ENCODE measurements around the gene SPRED2. TPM values are rescaled to one million over a fixed set of nuclear protein-coding genes. Genes with fewer than 3 reads are reported as not detected.

The SPRED2 gene
- total RNA-seq, 4 donors from 2014 or later = 15.6 to 63.0 (median 44.8) TPM

GRCh38 chr2:65268957-65269356 lies 163.4 kb downstream of the SPRED2 start:
- no peaks in the 10 kb centered on the region for H3K27me3 ChIP-seq
- H3K36me3 ChIP-seq = no peaks in the 10 kb centered on the region
- H3K4me3 ChIP-seq = no peak overlapping the region
- no peaks in the 10 kb centered on the region for H3K9me3 ChIP-seq
- intact Hi-C loops (cut with DNase I; ENCODE audit: low total_unique reads) = loop anchor here (5.0 kb wide), 1 partner anchor 298 kb away; no protein-coding TSS in a partner anchor
- no peak for DNase-seq
- no peaks in the 10 kb centered on the region for H3K4me1 ChIP-seq
- no peak overlapping the region for H3K27ac ChIP-seq
- TF ChIP-seq CTCF (IDR thresholded peaks at IDR 0.05) (no peak), POLR2A (IDR thresholded peaks at IDR 0.05) (no peak)

- Histone ChIP-seq H3K27ac (no peak overlapping the region), H3K36me3 (no peaks in the 10 kb centered on the region)
- TF ChIP-seq POLR2A (IDR thresholded peaks at IDR 0.05) (no peak), CTCF (IDR thresholded peaks at IDR 0.05) (no peak)
Observed at GRCh38 chr2:65267008-65267407, 165.4 kb downstream of the SPRED2 start.

GRCh38 chr2:65265671-65266045 lies 166.7 kb downstream of the SPRED2 start:
- H3K9me3 ChIP-seq = no peaks in the 10 kb centered on the region
- H3K4me1 ChIP-seq = no peaks in the 10 kb centered on the region
- H3K27me3 ChIP-seq = no peaks in the 10 kb centered on the region
- DNase-seq = no peak
- TF ChIP-seq POLR2A (IDR thresholded peaks at IDR 0.05) = no peak
- no peak for TF ChIP-seq CTCF (IDR thresholded peaks at IDR 0.05)
- H3K4me3 ChIP-seq = no peak overlapping the region
- H3K36me3 ChIP-seq = no peaks in the 10 kb centered on the region
- no peak overlapping the region for H3K27ac ChIP-seq
- intact Hi-C loops (cut with DNase I; ENCODE audit: low total_unique reads) = loop anchor here (5.0 kb wide), 1 partner anchor 302 kb away; no protein-coding TSS in a partner anchor

More at GRCh38 chr2:65267008-65267407, 165.4 kb downstream of the SPRED2 start:
- H3K4me1 ChIP-seq = no peaks in the 10 kb centered on the region
- no peaks in the 10 kb centered on the region for H3K27me3 ChIP-seq
- no peaks in the 10 kb centered on the region for H3K9me3 ChIP-seq
- H3K4me3 ChIP-seq = no peak overlapping the region
- DNase-seq = no peak
- intact Hi-C loops (cut with DNase I; ENCODE audit: low total_unique reads) = loop anchor here (5.0 kb wide), 1 partner anchor 300 kb away; no protein-coding TSS in a partner anchor

GRCh38 chr2:65264821-65265670 lies 167.4 kb downstream of the SPRED2 start:
- H3K27ac ChIP-seq = no peak overlapping the region
- TF ChIP-seq CTCF (IDR thresholded peaks at IDR 0.05) (peak; percentile 64 to 84 (median 78)), POLR2A (IDR thresholded peaks at IDR 0.05) (no peak)
- H3K9me3 ChIP-seq = no peaks in the 10 kb centered on the region
- peak in 1 of 2 donors; percentile 51 for DNase-seq
- no peaks in the 10 kb centered on the region for H3K36me3 ChIP-seq
- H3K4me1 ChIP-seq = no peaks in the 10 kb centered on the region
- no peaks in the 10 kb centered on the region for H3K27me3 ChIP-seq
- intact Hi-C loops (cut with DNase I; ENCODE audit: low total_unique reads) = loop anchor here (5.0 kb wide), 1 partner anchor 302 kb away; no protein-coding TSS in a partner anchor
- no peak overlapping the region for H3K4me3 ChIP-seq

- no peaks in the 10 kb centered on the region for H3K36me3 ChIP-seq
- intact Hi-C loops (cut with DNase I; ENCODE audit: low total_unique reads) = no loop called here
- H3K9me3 ChIP-seq = no peaks in the 10 kb centered on the region
- no peak for DNase-seq
- no peak overlapping the region for H3K27ac ChIP-seq
- H3K27me3 ChIP-seq = no peaks in the 10 kb centered on the region
- no peak overlapping the region for H3K4me3 ChIP-seq
- TF ChIP-seq POLR2A (IDR thresholded peaks at IDR 0.05) (no peak), CTCF (IDR thresholded peaks at IDR 0.05) (no peak)
- H3K4me1 ChIP-seq = no peaks in the 10 kb centered on the region
Observed at GRCh38 chr2:65263986-65264385, 168.4 kb downstream of the SPRED2 start.

Measured in uterus (tissue), 4 donors.